Activated naive CD4-positive, alpha-beta T cell treated with Interleukin-2 at 50 U/mL for 16 hours (primary cell): ENCODE data around the gene RNH1.
A peak's percentile ranks its signal among the peaks of the same experiment; 100 is the strongest.

Experiments
- DNase-seq: peaks from one replicate; pipeline ENCODE4 v3.0.0-alpha.2; 2020

The RNH1 gene

GRCh38 chr11:536841-537621, 30.0 kb upstream of the RNH1 start, which contains the start of gene LRRC56:
Gene LRRC56 (plus strand): TSS chr11:537527. CDS start chr11:540685, 3,158 bp downstream.
- peak; percentile 92 for DNase-seq

- DNase-seq, result peak; percentile 96
Observed at GRCh38 chr11:535519-536454, 28.7 kb upstream of the RNH1 start, which contains the start of gene HRAS. Gene HRAS (minus strand): TSS chr11:535576.

- no peak for DNase-seq
Observed at GRCh38 chr11:535210-535518, 28.1 kb upstream of the RNH1 start.

- DNase-seq, result peak; percentile 34
Observed at GRCh38 chr11:534396-535209, 27.6 kb upstream of the RNH1 start.

GRCh38 chr11:533586-534395, 26.7 kb upstream of the RNH1 start:
- DNase-seq, result no peak

GRCh38 chr11:532986-533585, 26.0 kb upstream of the RNH1 start:
- no peak for DNase-seq

- no peak for DNase-seq
Observed at GRCh38 chr11:532527-532985, 25.5 kb upstream of the RNH1 start.

- DNase-seq, result no peak
Observed at GRCh38 chr11:531919-532526, 25.0 kb upstream of the RNH1 start.

GRCh38 chr11:530960-531831, 24.2 kb upstream of the RNH1 start:
- DNase-seq, result no peak

- no peak for DNase-seq
Observed at GRCh38 chr11:529728-530411, 22.8 kb upstream of the RNH1 start.

- DNase-seq, result no peak
Observed at GRCh38 chr11:528815-529727, 22.0 kb upstream of the RNH1 start.

GRCh38 chr11:528166-528814, 21.2 kb upstream of the RNH1 start:
- no peak for DNase-seq

GRCh38 chr11:526192-526591, 19.1 kb upstream of the RNH1 start:
- no peak for DNase-seq

- no peak for DNase-seq
Observed at GRCh38 chr11:521177-521688, 14.2 kb upstream of the RNH1 start.

- no peak for DNase-seq
Observed at GRCh38 chr11:520428-521176, 13.6 kb upstream of the RNH1 start.

- peak; percentile 86 for DNase-seq
Observed at GRCh38 chr11:518463-519202, 11.6 kb upstream of the RNH1 start.
